HG02642 (cell line): ENCODE measurements around the gene USP38.
"Not testable (repeated sequence)": the region's sequence is repeated elsewhere in the genome, so short reads cannot be mapped to it uniquely, and the experiment has no call there.

Experiments
- ATAC-seq: cut with Tn5 transposase; IDR thresholded peaks from one replicate; pipeline ENCODE4 v1.9.1; 2021; ENCODE audit warnings: mild to moderate bottlenecking; ENCODE audit not compliant: unreplicated experiment, poor library complexity

The USP38 gene

DNA sequence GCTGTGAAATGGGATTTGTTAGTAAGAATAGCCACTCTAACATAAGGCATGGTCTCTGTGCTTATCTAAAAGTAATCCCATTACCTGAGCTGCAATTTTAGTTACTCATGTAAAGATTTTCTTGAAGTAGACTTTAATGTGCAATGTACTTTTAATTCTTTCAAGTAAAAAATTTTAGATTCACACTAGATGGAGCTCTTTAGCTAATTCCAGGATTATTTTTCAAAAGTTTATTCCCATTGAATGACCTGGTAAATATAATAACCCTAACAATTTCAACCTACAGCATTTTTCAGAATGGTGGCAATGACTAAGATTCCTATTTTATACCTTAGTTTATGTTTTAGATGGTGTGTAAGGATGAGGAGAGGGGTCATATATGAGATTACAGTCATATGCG lies 18.1 kb downstream of the USP38 start:
- no peak for ATAC-seq

DNA sequence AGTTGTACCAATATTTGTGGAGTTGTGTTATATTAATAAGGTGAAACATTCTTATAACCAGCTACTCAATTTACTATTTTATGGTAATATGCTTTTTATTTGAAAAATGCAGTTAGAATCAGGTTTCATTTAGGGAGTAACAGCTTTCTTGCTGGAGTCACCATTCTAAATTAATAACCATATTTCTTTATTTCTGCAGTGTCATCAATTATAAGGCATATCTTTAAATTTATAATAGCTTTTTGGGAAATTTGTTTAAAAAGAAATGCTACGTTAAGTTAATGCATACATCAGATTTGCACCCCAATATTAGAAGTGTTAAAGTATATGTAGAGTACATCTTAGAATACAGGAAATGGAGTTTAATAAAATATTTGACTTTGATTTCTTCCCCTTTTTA lies 18.9 kb downstream of the USP38 start:
- ATAC-seq = no peak

GRCh38 chr4:143207555-143207954 lies 22.8 kb downstream of the USP38 start:
- ATAC-seq = no peak

DNA sequence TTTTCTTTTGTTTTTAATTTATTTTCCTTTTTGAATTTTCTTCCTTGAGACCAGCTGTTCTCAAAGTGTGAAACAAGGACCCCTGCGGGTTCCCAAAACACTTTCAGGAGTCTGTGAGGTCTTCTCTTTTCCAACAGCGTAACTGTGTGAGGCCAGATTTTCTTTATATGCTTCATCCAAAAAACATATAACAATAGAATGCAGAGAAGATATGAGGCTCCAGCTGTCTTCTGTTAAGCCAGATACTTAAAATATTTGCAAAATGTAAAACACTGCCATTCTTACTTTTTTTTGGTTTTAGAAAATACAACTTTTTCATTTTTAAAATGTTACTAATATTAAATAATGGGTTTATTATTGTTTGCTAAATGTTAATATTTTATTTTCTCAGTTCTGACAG lies 27.8 kb downstream of the USP38 start:
- no peak for ATAC-seq

GRCh38 chr4:143215873-143216272 lies 31.2 kb downstream of the USP38 start:
- no peak for ATAC-seq

DNA sequence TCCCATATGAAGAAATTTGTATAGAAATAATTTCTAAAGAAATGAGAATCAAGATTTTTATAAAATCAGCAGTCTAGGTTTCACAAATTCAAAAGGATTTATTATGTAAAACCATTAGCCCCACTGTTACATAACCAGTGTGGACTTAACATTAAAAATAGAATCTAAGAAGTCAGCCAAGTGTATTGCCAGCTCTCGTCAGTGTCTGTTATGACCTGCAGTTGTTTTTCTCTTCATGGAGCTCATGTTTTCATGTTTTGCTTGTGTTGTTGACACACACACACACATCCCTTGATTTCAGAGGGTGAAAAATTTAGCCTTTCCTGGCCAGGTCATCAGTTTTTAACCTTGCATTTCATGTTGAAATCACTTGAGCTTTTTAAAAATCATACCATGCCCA lies 39.5 kb downstream of the USP38 start:
- no peak for ATAC-seq

DNA sequence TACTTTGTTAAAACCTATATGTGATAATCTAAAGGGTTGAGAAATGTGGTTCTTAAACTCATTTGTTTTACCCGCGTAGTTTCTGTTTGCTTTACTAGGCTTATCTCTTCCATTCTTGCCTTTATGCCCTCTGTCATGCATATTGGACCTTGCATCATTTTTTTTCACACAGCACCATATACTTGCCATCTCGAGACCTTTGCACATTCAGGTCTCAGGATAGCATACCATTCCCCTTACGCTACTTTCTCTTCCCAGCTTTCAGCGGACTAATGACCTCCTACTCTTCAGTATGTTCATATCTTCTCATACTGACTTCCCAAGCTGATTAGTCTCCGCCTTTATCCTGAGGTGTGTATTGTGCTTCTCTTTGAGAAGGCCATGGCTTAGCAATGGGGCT lies 40.5 kb downstream of the USP38 start:
- ATAC-seq = no peak

- peak; percentile 48 for ATAC-seq
Measured at GRCh38 chr4:143230683-143231082, 46.0 kb downstream of the USP38 start.

DNA sequence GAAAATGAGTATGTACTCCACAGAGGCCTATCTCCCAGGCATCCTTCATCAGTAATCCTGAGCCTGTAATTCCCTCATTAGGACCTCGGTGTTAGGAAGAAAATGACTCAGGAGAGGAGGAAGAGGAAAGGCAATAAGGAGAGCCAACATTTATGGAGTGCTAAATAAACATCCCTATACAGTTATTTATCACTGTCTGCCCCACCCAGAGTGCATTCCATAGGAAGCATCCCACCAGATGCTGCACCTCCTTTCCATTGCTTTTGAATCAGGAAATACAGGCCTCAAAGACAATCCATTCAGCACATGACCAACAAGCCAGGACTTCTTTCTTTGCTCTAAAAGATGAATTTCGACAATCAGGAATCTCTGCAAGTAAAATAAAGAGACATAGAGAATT lies 47.6 kb downstream of the USP38 start:
- ATAC-seq = no peak

DNA sequence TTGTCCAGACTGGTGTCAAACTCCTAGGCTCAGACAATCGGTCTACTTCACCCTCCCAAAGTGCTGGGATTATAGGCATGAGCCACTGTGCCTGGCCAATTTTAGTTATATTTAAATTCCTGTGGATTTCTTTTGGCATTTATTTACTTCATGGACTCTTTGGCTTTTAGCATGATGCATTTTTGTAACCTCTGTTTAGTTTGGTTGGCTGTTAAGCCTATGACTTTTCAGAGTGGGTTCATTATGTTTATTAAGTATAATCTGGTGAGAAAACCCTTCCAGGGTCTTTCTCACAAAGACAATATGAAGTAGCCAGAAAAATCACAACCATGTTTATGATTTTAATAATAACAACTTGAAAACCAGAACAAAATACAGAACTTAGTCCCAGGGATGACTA lies 49.4 kb downstream of the USP38 start:
- no peak for ATAC-seq

GRCh38 chr4:143237195-143237594 lies 52.5 kb downstream of the USP38 start:
- not testable (repeated sequence) for ATAC-seq

DNA sequence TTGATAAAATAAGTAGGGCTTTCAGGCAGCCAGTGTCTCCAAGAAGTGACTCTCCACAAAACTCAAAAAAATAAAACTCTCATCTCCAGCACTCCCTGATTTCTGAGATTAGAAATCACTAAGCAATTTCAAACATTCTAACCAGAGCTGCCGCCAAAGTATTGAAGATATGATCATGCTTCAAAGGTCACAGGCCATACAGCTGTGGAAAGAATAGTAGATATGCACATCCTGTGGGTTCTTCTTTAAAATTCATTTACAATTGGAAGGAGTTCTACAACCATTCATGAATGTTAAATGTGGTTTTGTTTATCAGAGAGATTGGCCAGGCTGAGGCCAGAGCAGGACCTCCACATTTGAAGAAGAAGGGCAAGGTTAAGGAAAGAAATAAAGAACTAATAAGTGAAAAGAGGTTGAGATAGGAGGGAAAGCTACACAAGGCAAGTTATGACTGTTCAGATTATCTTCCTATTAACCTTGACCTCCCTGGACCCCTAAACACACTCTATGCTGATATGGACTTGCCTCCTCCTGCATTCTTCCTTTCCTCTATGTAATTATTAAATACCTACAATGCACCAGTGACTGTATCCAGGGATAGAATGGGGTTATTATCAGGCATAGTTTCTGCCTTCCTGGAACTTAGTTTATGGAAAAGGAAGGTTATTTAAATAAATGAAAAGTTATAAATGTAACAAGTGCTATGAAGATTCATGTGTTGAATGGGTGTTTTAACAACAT lies 56.4 kb downstream of the USP38 start:
- no peak for ATAC-seq

GRCh38 chr4:143241892-143242291 lies 57.2 kb downstream of the USP38 start:
- no peak for ATAC-seq

- ATAC-seq = no peak
Measured at GRCh38 chr4:143243041-143243440, 58.3 kb downstream of the USP38 start.

DNA sequence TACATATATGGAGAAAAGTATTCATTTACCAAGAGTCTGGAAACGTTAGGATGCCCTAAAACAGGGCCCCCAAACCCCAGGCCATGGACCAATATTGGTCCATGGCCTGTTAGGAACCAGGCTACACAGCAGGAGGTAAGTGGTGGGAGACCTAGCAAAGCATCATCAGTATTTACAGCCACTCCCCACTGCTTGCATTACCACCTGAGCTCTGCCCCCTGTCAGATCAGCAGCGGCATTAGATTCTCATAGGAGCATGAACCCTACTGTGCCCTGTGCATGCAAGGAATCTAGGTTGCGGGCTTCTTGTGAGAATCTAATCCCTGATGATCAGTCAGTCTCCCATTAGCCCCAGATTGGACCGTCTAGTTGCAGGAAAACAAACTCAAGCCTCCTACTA lies 62.3 kb downstream of the USP38 start:
- ATAC-seq = no peak

DNA sequence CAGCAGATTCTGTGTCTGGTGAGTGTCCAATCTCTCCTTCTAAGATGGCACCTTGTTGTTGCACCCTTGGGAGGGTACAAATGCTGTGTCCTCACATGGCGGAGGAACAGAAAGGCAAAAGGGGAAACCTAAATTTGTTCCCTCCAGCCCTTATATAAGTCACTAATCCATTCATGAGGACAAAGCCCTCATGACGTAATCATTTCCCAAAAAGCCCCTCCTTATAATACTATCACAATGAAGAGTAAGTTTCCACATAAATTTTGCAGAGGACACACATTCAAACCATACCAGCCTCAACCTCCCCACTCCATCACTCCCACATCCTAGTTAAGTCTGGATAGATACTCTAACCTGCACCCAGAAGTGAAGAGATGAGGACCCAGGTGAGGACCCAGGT lies 63.1 kb downstream of the USP38 start:
- no peak for ATAC-seq

GRCh38 chr4:143248827-143249226 lies 64.1 kb downstream of the USP38 start:
- ATAC-seq = no peak

GRCh38 chr4:143250617-143251016 lies 65.9 kb downstream of the USP38 start:
- ATAC-seq = no peak

GRCh38 chr4:143251348-143251747 lies 66.6 kb downstream of the USP38 start:
- no peak for ATAC-seq

GRCh38 chr4:143251779-143252178 lies 67.1 kb downstream of the USP38 start:
- ATAC-seq = no peak

DNA sequence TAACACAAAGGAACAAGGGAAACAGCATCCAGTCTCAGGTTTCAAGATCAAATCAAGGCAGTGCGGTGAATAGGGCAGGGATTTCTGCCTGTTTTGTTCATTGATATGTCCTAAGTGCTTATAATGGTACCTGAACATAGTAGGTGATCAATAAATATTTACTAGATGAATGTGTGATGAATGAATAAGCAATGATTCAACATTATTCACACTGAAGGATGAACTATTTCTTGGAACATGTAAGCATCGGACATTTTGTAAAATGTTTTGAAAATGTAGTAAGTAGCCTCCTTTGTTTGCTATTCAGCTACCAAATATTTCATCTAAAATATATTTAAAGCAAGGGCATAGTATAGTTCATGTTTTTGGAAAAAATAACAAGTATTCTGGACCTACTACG lies 67.8 kb downstream of the USP38 start:
- no peak for ATAC-seq

GRCh38 chr4:143253166-143253565 lies 68.4 kb downstream of the USP38 start:
- no peak for ATAC-seq
